ENCODE data around the gene ERC1.

The ERC1 gene

DNA sequence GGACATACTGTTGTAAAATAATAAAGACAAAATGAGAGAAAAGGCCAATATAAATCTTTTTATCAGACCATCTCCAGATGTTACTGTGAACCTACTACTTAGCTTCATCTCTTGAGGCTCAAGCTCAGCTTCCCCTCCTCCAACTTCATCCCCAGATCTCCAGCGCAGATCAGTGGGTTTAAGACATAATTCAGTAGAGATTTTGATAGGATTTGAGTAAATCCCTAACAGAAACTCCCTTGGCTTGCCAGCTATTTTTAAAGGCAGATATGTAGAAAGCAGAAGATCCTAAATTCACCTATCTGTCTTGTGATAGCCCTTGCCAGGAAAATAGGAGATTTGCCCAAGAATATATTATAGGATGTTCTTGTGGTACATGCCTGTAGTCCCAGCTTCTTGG lies 366.7 kb downstream of the ERC1 start:
- DNase-seq (ENCODE audit: low spot score) = no peak
- CTCF ChIA-PET = no interaction called here
- POLR2A ChIA-PET (ENCODE audit: low non-redundant PET) = no interaction called here
- TF ChIP-seq, protein P1, sequence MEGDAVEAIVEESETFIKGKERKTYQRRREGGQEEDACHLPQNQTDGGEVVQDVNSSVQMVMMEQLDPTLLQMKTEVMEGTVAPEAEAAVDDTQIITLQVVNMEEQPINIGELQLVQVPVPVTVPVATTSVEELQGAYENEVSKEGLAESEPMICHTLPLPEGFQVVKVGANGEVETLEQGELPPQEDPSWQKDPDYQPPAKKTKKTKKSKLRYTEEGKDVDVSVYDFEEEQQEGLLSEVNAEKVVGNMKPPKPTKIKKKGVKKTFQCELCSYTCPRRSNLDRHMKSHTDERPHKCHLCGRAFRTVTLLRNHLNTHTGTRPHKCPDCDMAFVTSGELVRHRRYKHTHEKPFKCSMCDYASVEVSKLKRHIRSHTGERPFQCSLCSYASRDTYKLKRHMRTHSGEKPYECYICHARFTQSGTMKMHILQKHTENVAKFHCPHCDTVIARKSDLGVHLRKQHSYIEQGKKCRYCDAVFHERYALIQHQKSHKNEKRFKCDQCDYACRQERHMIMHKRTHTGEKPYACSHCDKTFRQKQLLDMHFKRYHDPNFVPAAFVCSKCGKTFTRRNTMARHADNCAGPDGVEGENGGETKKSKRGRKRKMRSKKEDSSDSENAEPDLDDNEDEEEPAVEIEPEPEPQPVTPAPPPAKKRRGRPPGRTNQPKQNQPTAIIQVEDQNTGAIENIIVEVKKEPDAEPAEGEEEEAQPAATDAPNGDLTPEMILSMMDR (conservative IDR thresholded peaks at IDR 0.05; ENCODE audit: low read depth) = no peak
- H3K27ac ChIP-seq = no peak overlapping the region

GRCh38 chr12:1360441-1361210 lies 369.6 kb downstream of the ERC1 start:
- TF ChIP-seq, protein P1 (conservative IDR thresholded peaks at IDR 0.05; ENCODE audit: low read depth) = no peak
- DNase-seq (ENCODE audit: low spot score) = no peak
- ChIA-PET CTCF (no interaction called here), POLR2A (ENCODE audit: low non-redundant PET) (no interaction called here)
- H3K27ac ChIP-seq = no peak overlapping the region

DNA sequence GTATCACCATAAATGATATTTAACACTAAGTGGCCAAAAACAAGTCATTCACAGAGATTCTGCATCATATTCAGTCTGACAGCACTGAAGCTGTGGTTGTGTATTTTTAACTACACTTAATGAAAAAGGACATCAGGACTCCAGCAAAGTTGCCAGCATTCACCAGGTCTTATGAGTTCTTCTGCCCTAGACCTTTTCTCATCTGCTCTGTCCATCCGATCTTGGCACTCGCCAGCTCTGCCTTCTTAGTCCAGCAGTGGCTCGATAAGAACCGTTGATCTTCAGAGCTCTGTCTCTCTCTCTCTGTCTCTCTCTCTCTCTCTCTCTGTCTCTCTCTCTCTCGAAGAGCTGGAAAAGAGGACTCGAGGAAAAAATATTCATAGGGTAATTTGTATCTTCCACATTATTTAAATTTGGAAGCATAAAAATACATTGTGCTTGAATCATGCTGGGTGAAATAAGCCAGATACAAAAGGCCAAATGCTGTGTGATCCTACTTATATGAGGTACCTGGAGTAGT lies 371.2 kb downstream of the ERC1 start:
- no peak overlapping the region for H3K27ac ChIP-seq
- CTCF ChIA-PET = no interaction called here
- TF ChIP-seq, protein P1 (conservative IDR thresholded peaks at IDR 0.05; ENCODE audit: low read depth) = no peak
- POLR2A ChIA-PET (ENCODE audit: low non-redundant PET) = no interaction called here
- no peak for DNase-seq (ENCODE audit: low spot score)

DNA sequence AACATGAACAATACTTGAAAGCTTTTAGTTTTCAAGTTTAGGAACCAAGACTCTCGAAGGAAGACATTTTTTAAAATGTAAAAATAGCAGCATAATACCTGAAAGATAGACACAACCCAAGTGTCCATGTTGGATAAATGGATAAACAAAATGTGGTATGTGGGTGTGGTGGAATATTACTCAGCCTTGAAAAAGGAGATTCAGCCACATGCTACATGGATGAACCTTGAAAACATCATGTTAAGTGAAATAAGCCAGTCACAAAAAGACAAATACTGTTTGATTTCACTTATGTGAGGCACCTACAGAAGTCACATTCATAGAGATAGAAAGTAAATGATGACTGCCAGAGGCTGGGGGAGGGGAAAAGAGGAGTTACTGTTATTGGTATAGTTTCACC lies 374.7 kb downstream of the ERC1 start:
- TF ChIP-seq, protein P1 (conservative IDR thresholded peaks at IDR 0.05; ENCODE audit: low read depth) = no peak
- ChIA-PET POLR2A (ENCODE audit: low non-redundant PET) (no interaction called here), CTCF (no interaction called here)
- H3K27ac ChIP-seq = no peak overlapping the region
- DNase-seq (ENCODE audit: low spot score) = no peak

- POLR2A ChIA-PET (ENCODE audit: low non-redundant PET) = no interaction called here
- TF ChIP-seq, protein P1 (conservative IDR thresholded peaks at IDR 0.05; ENCODE audit: low read depth) = no peak
- no peak for DNase-seq (ENCODE audit: low spot score)
- no peak overlapping the region for H3K27ac ChIP-seq
- CTCF ChIA-PET = interaction anchor here (0.5 to 0.6 kb wide), 2 partner anchors 552 to 910 kb away, joined by 3 to 4 read pairs; no protein-coding TSS in a partner anchor
Measured at GRCh38 chr12:1367331-1368291, 376.6 kb downstream of the ERC1 start.

GRCh38 chr12:1369460-1369859 lies 378.4 kb downstream of the ERC1 start:
- TF ChIP-seq, protein P1 (conservative IDR thresholded peaks at IDR 0.05; ENCODE audit: low read depth) = no peak
- no peak for DNase-seq (ENCODE audit: low spot score)
- H3K27ac ChIP-seq = no peak overlapping the region
- CTCF ChIA-PET = no interaction called here
- POLR2A ChIA-PET (ENCODE audit: low non-redundant PET) = no interaction called here

Measured in RWPE1 (cell line).